ENCODE measurements around the gene KCNQ2. TPM values are rescaled to one million over a fixed set of nuclear protein-coding genes. Genes with fewer than 3 reads are reported as not detected.

KCNQ2 gene
- total RNA-seq, 1 donor from 2014 or later: 11.5 TPM

- Mint-ChIP-seq H3K4me1 (ENCODE audit: low read depth, unreplicated experiment) (no peaks in the 10 kb centered on the region), H3K4me3 (ENCODE audit: unreplicated experiment) (no peak overlapping the region), H3K27me3 (ENCODE audit: low read depth, unreplicated experiment) (peaks cover 37% of the 10 kb centered on the region), H3K27ac (ENCODE audit: unreplicated experiment) (no peak overlapping the region), H3K36me3 (ENCODE audit: low read depth, unreplicated experiment) (no peaks in the 10 kb centered on the region), H3K9me3 (ENCODE audit: unreplicated experiment) (no peaks in the 10 kb centered on the region)
- no peak for DNase-seq (ENCODE audit: low read depth)
- Histone ChIP-seq H3K4me2 (ENCODE audit: low read length) (no peak overlapping the region), H3K9ac (ENCODE audit: low read length) (no peak overlapping the region), H3K27me3 (ENCODE audit: insufficient read depth, low read length) (no peaks in the 10 kb centered on the region), H3K4me1 (ENCODE audit: insufficient read depth, low read length) (no peaks in the 10 kb centered on the region), H2AFZ (ENCODE audit: low read depth, low read length) (no peak overlapping the region), H3K9me3 (ENCODE audit: insufficient read depth, low read depth, low read length) (no peaks in the 10 kb centered on the region), H3K79me2 (ENCODE audit: insufficient read depth, low read length) (no peaks in the 10 kb centered on the region), H3K36me3 (ENCODE audit: insufficient read depth, low read length) (no peaks in the 10 kb centered on the region), H3K27ac (ENCODE audit: low read depth, low read length) (no peak overlapping the region), H4K20me1 (ENCODE audit: insufficient read depth, low read length) (no peaks in the 10 kb centered on the region), H3K4me3 (ENCODE audit: insufficient read depth, low read depth, low read length) (no peak overlapping the region)
- TF ChIP-seq EZH2 (IDR thresholded peaks at IDR 0.05; ENCODE audit: insufficient read depth, low read length): no peak
- no peak for TF ChIP-seq CTCF (IDR thresholded peaks at IDR 0.05; ENCODE audit: insufficient read depth, low read depth, low read length)
- no peak for FAIRE-seq
These were observed 71.8 kb downstream of the KCNQ2 start for GRCh38 chr20:63400486-63401210.

GRCh38 chr20:63399596-63400375, 72.7 kb downstream of the KCNQ2 start:
- H3K4me1 Mint-ChIP-seq (ENCODE audit: low read depth, unreplicated experiment): no peaks in the 10 kb centered on the region
- no peaks in the 10 kb centered on the region for H4K20me1 ChIP-seq (ENCODE audit: insufficient read depth, low read length)
- no peaks in the 10 kb centered on the region for H3K36me3 ChIP-seq (ENCODE audit: insufficient read depth, low read length)
- FAIRE-seq: no peak
- no peak overlapping the region for H3K4me3 Mint-ChIP-seq (ENCODE audit: unreplicated experiment)
- no peak overlapping the region for H3K27ac Mint-ChIP-seq (ENCODE audit: unreplicated experiment)
- no peak overlapping the region for H3K27ac ChIP-seq (ENCODE audit: low read depth, low read length)
- no peak for TF ChIP-seq EZH2 (IDR thresholded peaks at IDR 0.05; ENCODE audit: insufficient read depth, low read length)
- TF ChIP-seq CTCF (IDR thresholded peaks at IDR 0.05; ENCODE audit: insufficient read depth, low read depth, low read length): no peak
- peaks cover 43% of the 10 kb centered on the region for H3K27me3 Mint-ChIP-seq (ENCODE audit: low read depth, unreplicated experiment)
- H3K9me3 ChIP-seq (ENCODE audit: insufficient read depth, low read depth, low read length): no peaks in the 10 kb centered on the region
- H3K4me3 ChIP-seq (ENCODE audit: insufficient read depth, low read depth, low read length): no peak overlapping the region
- no peak overlapping the region for H3K4me2 ChIP-seq (ENCODE audit: low read length)
- no peaks in the 10 kb centered on the region for H3K9me3 Mint-ChIP-seq (ENCODE audit: unreplicated experiment)
- no peak overlapping the region for H3K9ac ChIP-seq (ENCODE audit: low read length)
- no peaks in the 10 kb centered on the region for H3K4me1 ChIP-seq (ENCODE audit: insufficient read depth, low read length)
- H3K79me2 ChIP-seq (ENCODE audit: insufficient read depth, low read length): no peaks in the 10 kb centered on the region
- H2AFZ ChIP-seq (ENCODE audit: low read depth, low read length): no peak overlapping the region
- H3K36me3 Mint-ChIP-seq (ENCODE audit: low read depth, unreplicated experiment): no peaks in the 10 kb centered on the region
- no peak for DNase-seq (ENCODE audit: low read depth)
- no peaks in the 10 kb centered on the region for H3K27me3 ChIP-seq (ENCODE audit: insufficient read depth, low read length)
